IPS DF 4.7 (cell line): ENCODE results near the gene RS1.

Source experiments
- DNase-seq: peaks from one replicate; pipeline ENCODE4 v3.0.0-alpha.2; 2013; ENCODE audit warnings: low spot score; ENCODE audit errors: extremely low read depth

The RS1 gene

DNA sequence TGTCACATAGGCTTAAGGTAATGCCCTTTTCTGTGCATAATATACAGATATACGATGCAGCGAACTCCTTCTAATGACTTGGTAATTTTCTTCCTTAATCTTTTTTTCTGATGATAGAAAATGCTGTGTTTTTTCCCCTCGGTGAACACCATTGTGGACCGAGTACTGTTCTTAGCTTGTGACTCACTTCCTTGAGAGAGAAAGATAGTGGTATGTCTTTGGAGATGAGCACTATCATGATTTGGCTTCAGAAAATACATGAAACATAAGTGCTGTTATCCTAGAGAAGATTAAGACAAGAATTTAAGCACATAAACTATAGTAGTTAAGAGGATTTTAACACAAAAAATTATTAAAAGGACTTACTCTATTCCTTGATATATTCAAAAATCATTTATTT is 63.9 kb downstream of the RS1 start:
- no peak for DNase-seq

DNA sequence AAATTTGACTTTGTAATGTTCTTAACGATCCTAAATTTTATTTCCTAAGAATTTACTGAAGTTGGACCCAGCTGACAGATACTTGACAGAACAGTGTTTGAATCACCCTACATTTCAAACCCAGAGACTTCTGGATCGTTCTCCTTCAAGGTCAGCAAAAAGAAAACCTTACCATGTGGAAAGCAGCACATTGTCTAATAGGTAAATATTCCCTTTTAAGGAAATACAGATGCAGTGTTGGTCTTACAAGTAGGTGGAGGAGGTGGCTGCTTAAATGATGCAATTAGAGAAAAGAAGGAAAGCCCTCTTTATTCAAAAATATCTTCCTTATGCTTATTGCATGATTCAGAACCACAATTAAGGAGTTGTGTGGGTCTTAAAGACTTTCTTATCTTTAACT is 73.5 kb downstream of the RS1 start:
- DNase-seq: no peak

GRCh38 chrX:18596096-18596495 is 75.8 kb downstream of the RS1 start:
- DNase-seq: no peak

DNA sequence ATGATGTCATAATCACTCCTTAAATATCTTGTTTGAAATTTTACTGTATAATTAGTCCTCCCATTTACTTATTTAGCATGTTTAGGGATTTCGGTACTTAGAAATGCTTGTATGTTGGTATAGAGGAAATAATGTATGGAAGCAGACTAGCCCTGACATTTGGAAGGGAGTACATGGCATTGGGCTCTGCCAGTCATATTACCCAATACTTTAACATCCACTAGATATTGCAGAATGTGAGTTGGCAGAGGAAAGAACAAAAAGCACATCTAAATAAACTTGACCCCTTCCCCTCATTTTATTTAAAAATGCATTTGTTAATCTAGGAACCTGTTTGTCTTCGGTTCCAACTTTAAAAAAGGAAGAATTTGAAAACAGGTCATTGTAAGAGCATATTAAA is 77.8 kb downstream of the RS1 start:
- no peak for DNase-seq

GRCh38 chrX:18591834-18592233 is 80.1 kb downstream of the RS1 start:
- no peak for DNase-seq
